ENCODE measurements around the gene POU3F1. TPM values are rescaled to one million over a fixed set of nuclear protein-coding genes. Genes with fewer than 3 reads are reported as not detected.

POU3F1 gene
- total and polyA plus RNA-seq, 10 of the 15 experiments (the other 5 are each of a cell fraction or from before 2014, with no cell fraction given) = 0.04 to 0.53 (median 0.10) TPM; not detected in 3

DNA sequence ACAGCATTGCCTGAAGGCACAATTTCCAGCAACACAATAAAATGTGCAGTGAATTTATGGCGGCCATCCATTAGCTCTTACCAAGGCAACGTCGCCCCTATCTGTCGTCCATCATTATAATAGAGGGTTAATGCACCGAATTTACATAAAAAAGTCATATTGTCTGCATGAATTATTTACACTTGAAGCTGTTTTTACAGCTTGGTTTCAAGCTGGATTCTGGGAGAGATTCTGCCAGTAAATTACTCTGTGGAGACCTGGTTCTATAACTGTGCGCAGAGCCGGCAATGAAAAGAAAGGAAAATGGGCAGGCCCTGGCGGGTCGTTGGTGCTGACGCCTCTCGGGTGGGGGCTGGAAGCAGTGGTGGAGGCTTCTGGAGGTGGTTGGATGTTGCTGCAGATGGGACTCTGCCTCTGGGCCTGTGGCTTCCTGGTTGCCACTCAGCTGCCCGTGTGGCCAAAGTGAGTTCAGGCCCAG, 48.9 kb upstream of the POU3F1 start:
- POLR2A ChIA-PET = no interaction called here
- intact Hi-C loops (cut with micrococcal nuclease; ENCODE audit: unreplicated experiment) (no loop called here), in situ Hi-C loops (cut with MboI) (no loop called here)
- Histone ChIP-seq H3K4me3 (no peak overlapping the region), H3K4me1 (ENCODE audit: control insufficient read depth, insufficient read depth, low read length) (no peaks in the 10 kb centered on the region), H3K27ac (ENCODE audit: control insufficient read depth, insufficient read depth) (no peak overlapping the region), H3K79me2 (ENCODE audit: control insufficient read depth, insufficient read depth, low read length) (no peaks in the 10 kb centered on the region), H2AFZ (ENCODE audit: control insufficient read depth, low read depth, low read length) (no peak overlapping the region), H3K36me3 (ENCODE audit: control insufficient read depth in 2 of 2, insufficient read depth in 2 of 2, low read length in 1 of 2) (no peaks in the 10 kb centered on the region), H4K20me1 (ENCODE audit: control insufficient read depth, insufficient read depth) (no peaks in the 10 kb centered on the region), H3K27me3 (replicated peaks in 1 of 2; ENCODE audit: control insufficient read depth in 2 of 2, insufficient read depth in 2 of 2, low read length in 1 of 2) (no peaks in the 10 kb centered on the region), H3K9ac (ENCODE audit: control insufficient read depth, insufficient read depth, low read length) (no peak overlapping the region), H3K9me3 (replicated peaks; ENCODE audit: control insufficient read depth, insufficient read depth, low read length) (no peaks in the 10 kb centered on the region), H3K4me2 (ENCODE audit: control insufficient read depth, insufficient read depth) (no peak overlapping the region)
- ATAC-seq = no peak
- no peak for TF ChIP-seq EZH2 (IDR thresholded peaks at IDR 0.05; ENCODE audit: borderline replicate concordance, control insufficient read depth, low read depth, low read length)
- TF ChIP-seq TCF3 (IDR thresholded peaks at IDR 0.05; ENCODE audit: borderline replicate concordance, insufficient read depth, low read depth, low read length) = no peak
- no peak for DNase-seq (ENCODE audit: low read depth, low spot score)
- SMC1A ChIA-PET (ENCODE audit: uncharacterized antibody, unreplicated experiment) = interaction anchor here (0.6 to 1.1 kb wide), 3 partner anchors 10 to 245 kb away, joined by 3 to 4 read pairs (median 3); no protein-coding TSS in a partner anchor
- CTCF ChIA-PET = interaction anchor here (0.9 to 1.3 kb wide), 2 partner anchors 10 to 22 kb away, joined by 3 to 4 read pairs; no protein-coding TSS in a partner anchor
- BruUV-seq (replicated peaks) = no TSS peak
- 61% methylated on average over 12 of the region's 12 CpGs for WGBS (ENCODE audit: insufficient coverage, insufficient replicate concordance, low lambda C conversion rate, missing lambda C conversion rate)
- no peak for FAIRE-seq
- RAD21 ChIA-PET (ENCODE audit: unreplicated experiment) = no interaction called here

DNA sequence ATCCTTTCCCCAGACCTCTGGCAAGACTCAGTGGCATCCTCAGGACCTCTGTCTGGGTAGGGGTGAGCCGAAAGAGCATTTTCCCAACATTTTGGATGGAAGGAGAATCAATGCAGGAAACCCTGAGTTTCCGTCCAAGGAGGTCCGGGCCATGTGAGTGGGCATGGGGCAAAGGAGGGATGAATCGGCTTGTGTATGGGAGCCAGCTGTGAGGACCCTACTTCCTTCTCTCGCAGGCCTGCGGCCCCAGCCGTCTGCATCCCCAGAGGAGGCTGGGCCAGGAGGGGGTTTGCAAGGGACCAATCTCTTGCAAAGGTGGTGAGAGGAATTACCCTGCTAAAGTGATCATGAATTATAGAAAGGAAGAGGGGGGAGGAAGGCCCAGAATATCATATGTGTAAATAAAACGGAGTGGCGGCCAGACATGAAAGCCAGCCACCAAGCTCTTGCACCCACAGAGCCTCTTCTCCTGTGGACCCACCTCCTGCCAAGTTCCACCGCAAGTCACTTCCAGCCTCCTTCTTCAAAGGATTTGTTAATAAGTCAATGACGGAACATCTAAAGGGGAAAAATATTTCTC, 48.2 kb upstream of the POU3F1 start:
- no peak for FAIRE-seq
- intact Hi-C loops (cut with micrococcal nuclease; ENCODE audit: unreplicated experiment) = no loop called here
- WGBS (ENCODE audit: insufficient coverage, insufficient replicate concordance, low lambda C conversion rate, missing lambda C conversion rate) = 52% methylated on average over 11 of the region's 11 CpGs

More for the DNA sequence above, 48.2 kb upstream of the POU3F1 start:
- POLR2A ChIA-PET = no interaction called here
- Histone ChIP-seq H3K36me3 (ENCODE audit: control insufficient read depth in 2 of 2, insufficient read depth in 2 of 2, low read length in 1 of 2) (no peaks in the 10 kb centered on the region), H3K4me2 (ENCODE audit: control insufficient read depth, insufficient read depth) (no peak overlapping the region), H3K27ac (ENCODE audit: control insufficient read depth, insufficient read depth) (no peak overlapping the region), H2AFZ (ENCODE audit: control insufficient read depth, low read depth, low read length) (no peak overlapping the region), H3K4me1 (ENCODE audit: control insufficient read depth, insufficient read depth, low read length) (no peaks in the 10 kb centered on the region), H3K9ac (ENCODE audit: control insufficient read depth, insufficient read depth, low read length) (no peak overlapping the region), H3K27me3 (replicated peaks in 1 of 2; ENCODE audit: control insufficient read depth in 2 of 2, insufficient read depth in 2 of 2, low read length in 1 of 2) (no peaks in the 10 kb centered on the region), H4K20me1 (ENCODE audit: control insufficient read depth, insufficient read depth) (no peaks in the 10 kb centered on the region), H3K79me2 (ENCODE audit: control insufficient read depth, insufficient read depth, low read length) (no peaks in the 10 kb centered on the region), H3K4me3 (no peak overlapping the region), H3K9me3 (replicated peaks; ENCODE audit: control insufficient read depth, insufficient read depth, low read length) (no peaks in the 10 kb centered on the region)
- in situ Hi-C loops (cut with MboI) = no loop called here
- TF ChIP-seq ZNF384 (IDR thresholded peaks at IDR 0.05; ENCODE audit: borderline replicate concordance, low read depth, low read length) (no peak), MEF2B (IDR thresholded peaks at IDR 0.05; ENCODE audit: partially characterized antibody, poor library complexity, severe bottlenecking) (no peak), RELA (IDR thresholded peaks at IDR 0.05; ENCODE audit: borderline replicate concordance, partially characterized antibody) (no peak), PAX8 (IDR thresholded peaks at IDR 0.05) (no peak), TCF3 (IDR thresholded peaks at IDR 0.05; ENCODE audit: borderline replicate concordance, insufficient read depth, low read depth, low read length) (no peak)
- TF ChIP-seq, protein P1, sequence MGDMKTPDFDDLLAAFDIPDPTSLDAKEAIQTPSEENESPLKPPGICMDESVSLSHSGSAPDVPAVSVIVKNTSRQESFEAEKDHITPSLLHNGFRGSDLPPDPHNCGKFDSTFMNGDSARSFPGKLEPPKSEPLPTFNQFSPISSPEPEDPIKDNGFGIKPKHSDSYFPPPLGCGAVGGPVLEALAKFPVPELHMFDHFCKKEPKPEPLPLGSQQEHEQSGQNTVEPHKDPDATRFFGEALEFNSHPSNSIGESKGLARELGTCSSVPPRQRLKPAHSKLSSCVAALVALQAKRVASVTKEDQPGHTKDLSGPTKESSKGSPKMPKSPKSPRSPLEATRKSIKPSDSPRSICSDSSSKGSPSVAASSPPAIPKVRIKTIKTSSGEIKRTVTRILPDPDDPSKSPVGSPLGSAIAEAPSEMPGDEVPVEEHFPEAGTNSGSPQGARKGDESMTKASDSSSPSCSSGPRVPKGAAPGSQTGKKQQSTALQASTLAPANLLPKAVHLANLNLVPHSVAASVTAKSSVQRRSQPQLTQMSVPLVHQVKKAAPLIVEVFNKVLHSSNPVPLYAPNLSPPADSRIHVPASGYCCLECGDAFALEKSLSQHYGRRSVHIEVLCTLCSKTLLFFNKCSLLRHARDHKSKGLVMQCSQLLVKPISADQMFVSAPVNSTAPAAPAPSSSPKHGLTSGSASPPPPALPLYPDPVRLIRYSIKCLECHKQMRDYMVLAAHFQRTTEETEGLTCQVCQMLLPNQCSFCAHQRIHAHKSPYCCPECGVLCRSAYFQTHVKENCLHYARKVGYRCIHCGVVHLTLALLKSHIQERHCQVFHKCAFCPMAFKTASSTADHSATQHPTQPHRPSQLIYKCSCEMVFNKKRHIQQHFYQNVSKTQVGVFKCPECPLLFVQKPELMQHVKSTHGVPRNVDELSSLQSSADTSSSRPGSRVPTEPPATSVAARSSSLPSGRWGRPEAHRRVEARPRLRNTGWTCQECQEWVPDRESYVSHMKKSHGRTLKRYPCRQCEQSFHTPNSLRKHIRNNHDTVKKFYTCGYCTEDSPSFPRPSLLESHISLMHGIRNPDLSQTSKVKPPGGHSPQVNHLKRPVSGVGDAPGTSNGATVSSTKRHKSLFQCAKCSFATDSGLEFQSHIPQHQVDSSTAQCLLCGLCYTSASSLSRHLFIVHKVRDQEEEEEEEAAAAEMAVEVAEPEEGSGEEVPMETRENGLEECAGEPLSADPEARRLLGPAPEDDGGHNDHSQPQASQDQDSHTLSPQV (IDR thresholded peaks at IDR 0.05) = no peak
- TF ChIP-seq, protein P2, sequence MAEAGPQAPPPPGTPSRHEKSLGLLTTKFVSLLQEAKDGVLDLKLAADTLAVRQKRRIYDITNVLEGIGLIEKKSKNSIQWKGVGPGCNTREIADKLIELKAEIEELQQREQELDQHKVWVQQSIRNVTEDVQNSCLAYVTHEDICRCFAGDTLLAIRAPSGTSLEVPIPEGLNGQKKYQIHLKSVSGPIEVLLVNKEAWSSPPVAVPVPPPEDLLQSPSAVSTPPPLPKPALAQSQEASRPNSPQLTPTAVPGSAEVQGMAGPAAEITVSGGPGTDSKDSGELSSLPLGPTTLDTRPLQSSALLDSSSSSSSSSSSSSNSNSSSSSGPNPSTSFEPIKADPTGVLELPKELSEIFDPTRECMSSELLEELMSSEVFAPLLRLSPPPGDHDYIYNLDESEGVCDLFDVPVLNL (IDR thresholded peaks at IDR 0.05; ENCODE audit: low read depth, low read length) = no peak
- no peak for DNase-seq (ENCODE audit: low read depth, low spot score)
- SMC1A ChIA-PET (ENCODE audit: uncharacterized antibody, unreplicated experiment) = interaction anchor here (0.6 to 1.5 kb wide), 5 partner anchors 10 to 245 kb away, joined by 3 to 4 read pairs (median 3); no protein-coding TSS in a partner anchor
- RAD21 ChIA-PET (ENCODE audit: unreplicated experiment) = no interaction called here
- no peak for ATAC-seq
- CTCF ChIA-PET = interaction anchor here (0.9 to 1.3 kb wide), 2 partner anchors 11 to 22 kb away, joined by 3 to 4 read pairs; no protein-coding TSS in a partner anchor
- no TSS peak for BruUV-seq (replicated peaks)

Data from GM12878 (cell line).